GM18502 (cell line): ENCODE measurements around the gene GREM2.

Experiments
- ATAC-seq: cut with Tn5 transposase; IDR thresholded peaks from one replicate; pipeline ENCODE4 v1.9.1; 2021; ENCODE audit warnings: mild to moderate bottlenecking; ENCODE audit not compliant: unreplicated experiment, poor library complexity

The GREM2 gene

GRCh38 chr1:240611228-240611618 lies 732 bp downstream of the GREM2 start:
- no peak for ATAC-seq

DNA sequence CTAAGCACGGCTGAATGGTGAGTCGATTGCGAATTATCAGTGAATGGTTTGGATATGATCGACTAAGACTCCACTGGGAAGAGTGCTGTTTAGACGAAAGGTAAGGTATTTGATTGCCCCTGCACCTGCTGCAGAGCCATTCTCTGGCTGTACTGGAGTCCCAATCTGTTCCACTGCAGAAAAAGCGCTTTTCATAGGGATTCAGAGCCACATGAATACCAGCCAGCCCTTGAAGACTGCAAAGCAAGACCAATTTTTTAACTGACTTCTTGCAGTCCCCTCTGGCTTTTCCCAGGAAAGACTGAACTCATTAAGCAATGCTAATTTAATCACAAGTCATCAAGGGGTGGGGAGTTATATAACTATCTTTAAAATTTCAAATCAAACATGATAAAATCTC lies 1.3 kb downstream of the GREM2 start:
- no peak for ATAC-seq

DNA sequence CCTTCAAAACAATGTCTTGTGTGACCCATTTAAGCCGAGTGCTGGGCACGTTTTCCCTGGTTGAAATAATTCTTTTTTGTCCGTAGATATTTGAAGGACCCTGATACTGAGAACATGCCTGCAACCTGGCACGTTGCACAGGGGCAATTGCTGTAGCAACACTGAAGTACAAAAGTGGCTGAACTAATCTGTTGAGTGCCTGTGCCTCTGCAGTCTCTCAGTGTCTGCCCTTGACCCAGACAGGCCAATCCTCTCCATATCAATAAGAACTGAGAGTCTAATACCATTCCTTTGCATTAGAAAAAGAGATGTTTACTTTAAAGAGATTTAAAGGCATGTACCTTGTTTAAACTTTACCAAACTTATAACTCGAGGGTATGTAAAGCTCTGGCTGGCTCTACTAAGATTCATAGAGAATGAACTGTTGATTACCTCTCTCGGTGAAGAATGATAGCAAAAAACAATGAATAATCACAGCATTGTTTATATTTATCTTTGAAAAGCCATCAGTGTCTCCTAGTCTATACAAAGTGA lies 2.4 kb downstream of the GREM2 start:
- no peak for ATAC-seq

- no peak for ATAC-seq
Measured at GRCh38 chr1:240608707-240609106, 3.2 kb downstream of the GREM2 start.

GRCh38 chr1:240607006-240607405 lies 4.9 kb downstream of the GREM2 start:
- ATAC-seq = no peak

DNA sequence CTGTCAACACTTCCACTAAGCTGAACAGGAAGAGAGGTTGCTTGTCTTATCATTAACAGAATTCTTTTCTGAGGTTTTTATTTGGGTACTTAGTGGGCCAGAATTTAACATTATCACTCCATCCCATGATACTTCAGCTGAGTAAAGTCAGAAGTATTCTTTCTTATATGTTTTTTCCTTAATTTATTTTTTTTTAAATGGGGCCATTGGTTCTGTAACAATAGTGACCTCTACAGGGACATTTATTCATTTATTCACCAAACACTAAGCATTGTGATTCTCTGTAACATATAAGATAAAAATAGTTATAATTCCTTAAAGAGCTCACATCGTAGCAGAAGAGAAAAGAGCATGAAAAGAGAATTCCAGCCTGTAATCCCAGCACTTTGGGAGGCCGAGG lies 9.8 kb downstream of the GREM2 start:
- ATAC-seq = no peak

DNA sequence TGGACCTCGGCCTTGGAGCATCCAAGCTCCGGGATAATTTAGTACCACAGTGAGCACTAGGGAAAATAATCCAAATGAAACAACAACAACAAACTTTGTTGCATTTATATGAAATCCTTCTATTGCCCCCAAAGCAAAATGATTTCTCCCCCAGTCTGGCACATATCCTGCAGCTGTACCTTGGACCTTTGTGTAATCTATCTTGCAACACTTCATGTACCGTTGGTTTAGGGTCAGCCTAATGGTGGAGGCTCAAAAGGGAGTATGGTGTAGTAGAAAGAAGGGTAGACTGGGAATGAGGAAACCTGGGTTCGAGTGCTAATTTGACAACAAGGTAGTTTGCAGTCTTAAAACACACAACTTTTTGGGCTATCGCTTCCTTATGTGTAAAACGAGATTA lies 12.1 kb downstream of the GREM2 start:
- ATAC-seq = no peak

GRCh38 chr1:240599299-240599698 lies 12.7 kb downstream of the GREM2 start:
- no peak for ATAC-seq

DNA sequence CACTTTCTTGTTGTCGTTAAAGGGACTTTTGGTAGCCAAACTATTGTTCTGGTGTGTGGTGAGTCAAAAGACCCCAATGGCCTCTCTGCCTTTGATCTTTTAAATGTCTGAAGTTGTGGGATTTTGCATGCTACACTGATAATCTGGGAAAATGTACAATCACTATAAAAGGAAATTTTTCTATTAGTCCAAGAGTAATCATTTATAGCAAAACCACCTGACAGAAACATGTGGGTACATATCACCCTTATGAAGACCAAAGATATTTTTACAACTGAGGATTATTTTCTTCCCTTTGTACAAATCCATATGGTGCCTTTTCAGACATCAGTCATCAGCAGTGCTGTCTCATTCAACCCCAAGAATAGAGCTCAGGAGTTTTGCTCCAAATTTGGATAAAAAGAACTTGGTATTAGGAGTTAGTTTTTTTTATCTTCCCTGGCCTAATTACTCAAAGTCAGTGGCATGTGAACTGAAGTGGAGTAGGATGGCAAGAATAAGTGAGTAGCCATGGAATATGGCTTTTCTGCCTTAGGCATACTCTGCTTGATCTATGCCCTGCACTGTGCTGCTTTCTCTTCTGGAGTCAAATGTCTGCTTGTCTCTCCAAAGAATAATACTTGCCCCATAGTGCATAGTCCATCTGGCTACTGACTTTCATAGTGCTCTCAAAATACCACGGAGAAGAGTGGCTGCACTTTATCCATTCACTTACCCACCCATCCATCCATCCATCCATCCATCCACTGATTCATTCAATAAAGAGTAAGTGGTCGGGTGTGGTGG lies 13.5 kb downstream of the GREM2 start:
- ATAC-seq = no peak

DNA sequence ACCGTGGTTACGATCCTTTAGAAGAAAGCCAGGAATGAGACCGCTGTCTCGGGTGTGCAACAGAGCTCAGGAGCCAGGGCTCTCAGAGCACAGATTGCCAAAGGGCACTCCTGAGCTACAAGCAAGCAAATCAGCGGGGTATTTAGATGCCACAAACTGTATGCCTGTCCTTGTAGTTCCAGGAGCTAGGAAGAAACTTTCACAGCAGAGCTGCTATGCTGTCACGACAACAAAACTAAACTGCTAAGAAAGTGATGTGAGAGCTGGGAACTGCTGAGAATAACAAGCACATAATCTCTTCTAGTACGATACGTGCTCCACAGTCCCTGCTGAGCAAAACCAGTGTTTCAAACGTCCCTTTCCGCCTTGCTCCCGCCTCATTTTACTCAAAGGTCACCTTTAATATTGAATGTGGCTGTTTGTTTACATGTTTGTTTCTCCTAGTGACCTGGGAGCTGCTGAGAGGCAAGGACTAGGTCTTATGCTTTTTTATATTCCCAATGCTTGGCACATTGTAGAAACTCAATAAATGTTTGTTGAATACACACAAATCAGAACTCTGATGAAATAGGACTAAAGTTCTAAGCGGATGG lies 14.7 kb downstream of the GREM2 start:
- ATAC-seq = no peak

GRCh38 chr1:240595476-240595875 lies 16.5 kb downstream of the GREM2 start:
- no peak for ATAC-seq

- ATAC-seq = no peak
Measured at GRCh38 chr1:240591564-240591963, 20.4 kb downstream of the GREM2 start.

DNA sequence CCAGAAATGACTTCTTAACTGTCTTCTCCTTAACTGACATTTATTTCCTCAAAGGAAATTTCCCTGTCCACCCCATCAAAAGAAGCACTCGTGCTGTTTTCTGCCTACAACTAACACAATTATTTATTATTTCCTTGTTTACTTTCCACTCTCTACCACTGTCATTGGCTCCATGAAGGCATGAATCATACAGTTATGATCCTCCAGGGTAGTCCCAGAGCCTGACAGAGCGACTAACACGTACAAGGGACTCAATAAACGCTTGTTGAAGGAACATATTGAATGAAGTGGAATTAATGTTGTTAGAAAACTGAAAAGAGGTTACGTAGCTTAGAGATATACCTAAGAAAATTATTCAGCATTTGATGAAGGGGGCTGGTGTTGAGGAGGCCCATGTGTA lies 20.9 kb downstream of the GREM2 start:
- no peak for ATAC-seq

- ATAC-seq = no peak
Measured at GRCh38 chr1:240589585-240590110, 22.3 kb downstream of the GREM2 start.

GRCh38 chr1:240586006-240586405 lies 25.9 kb downstream of the GREM2 start:
- ATAC-seq = no peak

- ATAC-seq = no peak
Measured at GRCh38 chr1:240582953-240583352, 29.0 kb downstream of the GREM2 start.

DNA sequence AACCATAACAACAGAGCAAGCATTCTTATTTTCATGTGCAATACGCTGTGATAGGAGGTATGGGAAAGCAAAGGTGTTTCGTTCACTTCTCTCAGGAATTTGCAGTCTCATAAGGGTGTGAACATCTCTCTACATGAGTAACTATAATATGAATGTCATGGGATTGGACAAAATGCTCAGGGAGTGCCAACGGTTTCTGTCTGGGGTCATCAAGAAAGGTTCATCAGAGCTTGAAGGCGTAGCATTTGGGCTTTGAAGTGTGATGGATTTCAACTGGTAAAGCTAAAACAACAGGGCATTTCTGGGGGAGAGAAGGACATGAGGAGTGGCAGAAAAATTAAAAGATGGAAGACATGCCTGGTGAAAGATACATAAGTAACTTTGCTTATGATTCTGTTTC lies 32.4 kb downstream of the GREM2 start:
- ATAC-seq = no peak

DNA sequence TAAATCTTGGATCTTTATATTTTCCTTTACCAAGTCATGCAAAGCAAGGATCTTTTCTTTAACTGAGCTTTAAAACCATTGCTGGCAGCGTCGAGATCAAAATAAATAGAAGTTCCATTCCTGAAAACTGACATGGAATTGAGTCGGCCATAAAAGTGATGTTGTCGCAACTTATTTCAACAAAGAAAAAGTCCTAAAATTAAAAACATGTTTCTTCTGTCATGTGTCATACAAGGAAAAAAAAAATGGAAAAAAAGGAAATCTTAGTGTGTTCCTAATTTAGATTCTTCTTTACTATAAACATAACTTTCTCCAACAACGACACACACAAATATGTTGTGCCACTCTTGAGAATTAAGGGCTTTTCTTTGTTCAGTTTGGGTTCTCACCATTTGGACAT lies 34.9 kb downstream of the GREM2 start:
- no peak for ATAC-seq

DNA sequence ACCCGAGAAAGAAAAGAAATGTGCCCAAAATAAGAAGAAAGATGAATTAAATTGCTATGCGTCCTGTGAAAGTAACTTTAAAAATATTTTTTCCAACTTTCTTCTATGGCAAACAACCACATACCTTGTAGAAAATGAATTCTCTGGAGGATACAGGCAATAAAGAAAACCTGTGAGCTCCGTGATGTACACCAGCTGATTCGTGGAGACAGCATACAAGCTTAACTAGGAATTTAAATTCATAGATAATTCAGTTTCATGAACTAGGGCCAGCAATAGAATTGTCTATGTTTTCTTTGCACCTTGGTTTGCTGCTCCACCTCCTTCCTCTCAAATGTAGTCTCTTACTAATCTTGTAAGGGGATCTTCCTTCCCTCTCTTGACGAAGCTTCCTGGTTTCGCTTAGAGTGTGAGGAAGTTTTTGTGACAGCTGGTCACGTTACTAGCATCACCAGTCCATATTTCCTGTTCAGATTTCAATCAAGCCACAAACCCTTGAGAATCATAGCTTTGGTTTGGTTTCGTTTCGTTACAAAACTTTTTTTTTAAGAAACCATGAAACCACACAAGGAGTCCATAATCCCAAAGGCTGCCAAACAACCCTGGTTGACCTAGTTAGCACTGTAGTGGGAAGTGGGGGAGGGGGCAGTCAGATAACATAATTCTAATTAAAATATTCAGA lies 35.8 kb downstream of the GREM2 start:
- ATAC-seq = peak; percentile 84

GRCh38 chr1:240572328-240572727 lies 39.6 kb downstream of the GREM2 start:
- ATAC-seq = no peak

- no peak for ATAC-seq
Measured at GRCh38 chr1:240571782-240572181, 40.2 kb downstream of the GREM2 start.
